GM12878 (cell line): Measurements from ENCODE around the gene PCSK6. TPM values are rescaled to one million over a fixed set of nuclear protein-coding genes. Genes with fewer than 3 reads are reported as not detected.

Experiments used
- ATAC-seq: fragments of 200-7000 bp; cut with Tn5 transposase; 3 replicates; pipeline ENCODE4 v1.9.1; 2020; ENCODE audit warnings: mild to moderate bottlenecking, moderate library complexity
- BruUV-seq: library from RNA; stranded (reverse); fragments of 400-500 nt; replicated peaks from 2 replicates; lab custom pipeline; 2021; lab: Mats Ljungman, UMichigan
- CTCF ChIA-PET: fragments of 300-600 bp; sonication (Branson Sonifier 250); formaldehyde crosslinking; extraction: SDS; loops from one replicate; lab custom pipeline; 2021; ENCODE audit warnings: inconsistent platforms; lab: Yijun Ruan, JAX
- POLR2A ChIA-PET: fragments of 350-600 bp; formaldehyde crosslinking; extraction: SDS; loops from one replicate; lab custom pipeline; 2021; ENCODE audit warnings: inconsistent platforms; lab: Charles Lee
- RAD21 ChIA-PET: fragments of 300-600 bp; sonication (Branson Sonifier 250); formaldehyde crosslinking; loops from one replicate; lab custom pipeline; 2023; ENCODE audit warnings: antibody characterized with exemption; ENCODE audit not compliant: unreplicated experiment; lab: Charles Lee
- SMC1A ChIA-PET: fragments of 300-600 bp; sonication (Branson Sonifier 250); formaldehyde crosslinking; loops from one replicate; lab custom pipeline; 2023; ENCODE audit not compliant: unreplicated experiment, uncharacterized antibody; lab: Charles Lee
- DNase-seq: peaks from one replicate; pipeline ENCODE4 v3.0.0-alpha.2; 2011; ENCODE audit warnings: low read depth, low spot score
- FAIRE-seq: peaks from 3 replicates; lab custom pipeline; 2011; peaks lifted over from hg19 to GRCh38; lab: Jason Lieb, UNC
- H2AFZ ChIP-seq: 2 replicates; pipeline ENCODE4 v1.6.0; 2011; ENCODE audit warnings: low read depth, low read length, control low read depth; ENCODE audit not compliant: control insufficient read depth
- H3K27ac ChIP-seq: 2 replicates; pipeline ENCODE4 v1.5.1; 2011; ENCODE audit warnings: control low read depth; ENCODE audit not compliant: control insufficient read depth, insufficient read depth
- H3K27me3 ChIP-seq, 2 experiments: replicated peaks in 1 of 2; 2 replicates each; pipeline versions ENCODE4 v1.6.0 to v1.6.1; 2011; ENCODE audit warnings: low read length in 1 of 2; ENCODE audit not compliant: control insufficient read depth in 2 of 2, insufficient read depth in 2 of 2
- H3K36me3 ChIP-seq, 2 experiments: 2 replicates each; pipeline ENCODE4 v1.5.1; 2011; ENCODE audit warnings: low read length in 1 of 2; ENCODE audit not compliant: control insufficient read depth in 2 of 2, insufficient read depth in 2 of 2
- H3K4me1 ChIP-seq: 2 replicates; pipeline ENCODE4 v1.6.1; 2011; ENCODE audit warnings: mild to moderate bottlenecking, low read length, moderate library complexity, mixed read lengths; ENCODE audit not compliant: control insufficient read depth, insufficient read depth
- H3K4me2 ChIP-seq: 2 replicates; pipeline ENCODE4 v1.6.0; 2011; ENCODE audit warnings: control low read depth; ENCODE audit not compliant: control insufficient read depth, insufficient read depth
- H3K4me3 ChIP-seq: fragments of 200-600 bp; sonication (generic); 2 replicates; pipeline ENCODE4 v1.5.1; 2016
- H3K79me2 ChIP-seq: 2 replicates; pipeline ENCODE4 v1.6.0; 2011; ENCODE audit warnings: low read length; ENCODE audit not compliant: control insufficient read depth, insufficient read depth
- H3K9ac ChIP-seq: 2 replicates; pipeline ENCODE4 v1.8.0; 2011; ENCODE audit warnings: low read length, control low read depth, mixed read lengths; ENCODE audit not compliant: control insufficient read depth, insufficient read depth
- H3K9me3 ChIP-seq: replicated peaks from 3 replicates; pipeline ENCODE4 v1.5.1; 2011; ENCODE audit warnings: mild to moderate bottlenecking, low read length; ENCODE audit not compliant: control insufficient read depth, insufficient read depth
- H4K20me1 ChIP-seq: 2 replicates; pipeline ENCODE4 v1.6.0; 2011; ENCODE audit not compliant: control insufficient read depth, insufficient read depth
- BCL11A ChIP-seq: IDR thresholded peaks from 2 replicates; pipeline ENCODE4 v1.6.1; 2011; ENCODE audit warnings: low read depth, low read length
- IRF4 ChIP-seq: IDR thresholded peaks from 2 replicates; pipeline ENCODE4 v1.6.1; 2011; ENCODE audit warnings: low read depth, low read length
- SRF ChIP-seq, 2 experiments: IDR thresholded peaks; 2 replicates each; pipeline ENCODE4 v1.6.1; 2011; ENCODE audit warnings: low read depth in 2 of 2, low read length in 2 of 2, mild to moderate bottlenecking in 1 of 2, moderate library complexity in 1 of 2
- SUZ12 ChIP-seq: fragments of 200-600 bp; sonication (generic); IDR thresholded peaks from one replicate; pipeline ENCODE4 v1.6.1; 2018; ENCODE audit warnings: antibody characterized with exemption, mild to moderate bottlenecking; ENCODE audit not compliant: unreplicated experiment
- TAF1 ChIP-seq: IDR thresholded peaks from 2 replicates; pipeline ENCODE4 v1.6.1; 2011; ENCODE audit warnings: mild to moderate bottlenecking, low read depth, low read length, borderline replicate concordance
- YBX1 ChIP-seq: fragments of 450-650 bp; IDR thresholded peaks from 2 replicates; pipeline ENCODE4 v1.6.1; 2016; ENCODE audit warnings: antibody characterized with exemption
- ZNF207 ChIP-seq: fragments of 450-650 bp; IDR thresholded peaks from 2 replicates; pipeline ENCODE4 v1.6.1; 2014; ENCODE audit warnings: antibody characterized with exemption, mild to moderate bottlenecking, borderline replicate concordance
- WGBS: methylation state at CpG from one replicate; pipeline ENCODE4 v1.1.6; 2016; ENCODE audit warnings: low lambda C conversion rate; ENCODE audit not compliant: insufficient replicate concordance, insufficient coverage; ENCODE audit errors: missing lambda C conversion rate; 5-methylcytosine and 5-hydroxymethylcytosine counted together
- in situ Hi-C: fragments of 300-500 bp; cut with MboI; formaldehyde crosslinking; loops from 9 replicates; pipeline ENCODE4 v1.14.3; 2018; ENCODE audit warnings: mixed read lengths
- intact Hi-C: fragments of 100-400 bp; cut with micrococcal nuclease; formaldehyde crosslinking; loops from one replicate; pipeline ENCODE4 v1.14.2; 2022; ENCODE audit not compliant: unreplicated experiment
- polyA plus RNA-seq, 11 experiments: library from polyadenylated mRNA; depleted of rRNA in 4 of 11; unstranded in 6 of 11; stranded (reverse) in 5 of 11; fragments of >200 nt; fragmentation: Nextera tagmentation in 4 of 11; fragmentation: Illumina TruSeq in 1 of 11; extraction: Ambion mirVana in 4 of 11; extraction: Trizol in 1 of 11; gene quantifications; 1 replicate in 1 of 11; 2 replicates in 10 of 11; pipeline versions ENCODE4 v1.2.1 to v1.2.3, GENCODE V29; 2011 to 2016; ENCODE audit warnings: inconsistent platforms in 2 of 11, missing spikeins in 2 of 11, low read depth in 1 of 11
- total RNA-seq, 4 experiments: library from RNA; depleted of rRNA in 3 of 4; stranded (reverse); fragments of >200 nt in 3 of 4; fragmentation: Illumina TruSeq in 1 of 4; extraction: Trizol in 1 of 4; gene quantifications; 2 replicates each; pipeline versions ENCODE4 v1.2.1 to v1.2.3, GENCODE V29; 2013 to 2021
- TF ChIP-seq, protein P1 (sequence below): fragments of 450-650 bp; formaldehyde crosslinking; IDR thresholded peaks from 2 replicates; pipeline ENCODE4 v1.4.0; 2020; ENCODE audit warnings: mild to moderate bottlenecking, moderate library complexity
- TF ChIP-seq, protein P2 (sequence below): IDR thresholded peaks from 2 replicates; pipeline ENCODE4 v1.6.1; 2011; ENCODE audit warnings: low read depth, low read length, improper control_type of control experiment, borderline replicate concordance

Gene PCSK6
- total and polyA plus RNA-seq, 10 of the 15 experiments (the other 5 are each of a cell fraction or from before 2014, with no cell fraction given), result 0.19 to 0.67 (median 0.25) TPM; not detected in 4

DNA sequence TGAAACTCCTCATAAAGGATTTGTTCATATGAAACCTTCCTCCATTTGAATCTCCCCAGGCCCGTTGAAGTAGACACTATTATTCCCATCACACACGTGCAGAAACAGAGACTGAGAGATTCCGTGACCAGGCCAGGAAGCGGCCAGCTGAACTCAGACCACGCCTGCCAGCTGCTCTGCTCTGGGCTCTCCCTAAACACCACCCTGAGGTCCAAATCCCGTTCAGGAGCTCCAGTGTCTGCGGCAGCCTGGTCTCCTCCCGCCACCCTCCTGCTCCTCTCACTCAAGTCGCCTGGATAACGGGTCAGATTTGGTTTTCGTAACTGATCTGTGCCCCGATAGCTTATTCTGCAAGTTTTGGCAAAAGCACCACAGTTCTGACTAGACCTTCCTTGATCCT is 140.9 kb downstream of the PCSK6 start:
- ChIA-PET CTCF (no interaction called here), SMC1A (no interaction called here), POLR2A (no interaction called here)

DNA sequence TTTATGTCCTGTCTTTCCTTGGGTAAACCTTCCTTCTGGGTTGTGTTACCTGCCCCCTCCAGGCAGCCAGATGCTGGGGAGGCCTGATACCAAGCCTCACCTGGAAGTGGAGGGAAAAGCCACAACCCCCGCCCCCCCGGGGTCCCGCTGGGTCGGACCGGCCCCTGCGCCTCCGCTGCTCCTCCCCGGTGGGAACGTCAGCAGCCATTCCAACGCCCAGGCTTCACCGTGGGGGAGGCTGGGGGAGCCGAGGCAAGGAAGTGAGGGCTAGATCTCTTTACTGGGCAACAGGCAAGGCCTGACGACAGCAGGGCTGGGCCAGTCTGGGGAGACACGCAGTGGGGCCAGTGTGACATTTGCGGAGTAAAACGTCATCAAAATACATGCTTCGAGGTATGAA is 141.5 kb downstream of the PCSK6 start:
- H3K36me3 ChIP-seq, result no peaks in the 10 kb centered on the region
- SMC1A ChIA-PET, result no interaction called here
- in situ Hi-C loops (no loop called here), intact Hi-C loops (no loop called here)
- POLR2A ChIA-PET, result no interaction called here
- DNase-seq (no peak), FAIRE-seq (no peak), ATAC-seq (no peak)
- WGBS, result 56% methylated on average over 16 of the region's 17 CpGs
- H3K4me2 ChIP-seq, result no peak overlapping the region
- H3K79me2 ChIP-seq, result no peaks in the 10 kb centered on the region
- no TSS peak for BruUV-seq
- H3K9me3 ChIP-seq, result no peaks in the 10 kb centered on the region
- no peak for TF ChIP-seq ZNF207
- TF ChIP-seq, protein P1, sequence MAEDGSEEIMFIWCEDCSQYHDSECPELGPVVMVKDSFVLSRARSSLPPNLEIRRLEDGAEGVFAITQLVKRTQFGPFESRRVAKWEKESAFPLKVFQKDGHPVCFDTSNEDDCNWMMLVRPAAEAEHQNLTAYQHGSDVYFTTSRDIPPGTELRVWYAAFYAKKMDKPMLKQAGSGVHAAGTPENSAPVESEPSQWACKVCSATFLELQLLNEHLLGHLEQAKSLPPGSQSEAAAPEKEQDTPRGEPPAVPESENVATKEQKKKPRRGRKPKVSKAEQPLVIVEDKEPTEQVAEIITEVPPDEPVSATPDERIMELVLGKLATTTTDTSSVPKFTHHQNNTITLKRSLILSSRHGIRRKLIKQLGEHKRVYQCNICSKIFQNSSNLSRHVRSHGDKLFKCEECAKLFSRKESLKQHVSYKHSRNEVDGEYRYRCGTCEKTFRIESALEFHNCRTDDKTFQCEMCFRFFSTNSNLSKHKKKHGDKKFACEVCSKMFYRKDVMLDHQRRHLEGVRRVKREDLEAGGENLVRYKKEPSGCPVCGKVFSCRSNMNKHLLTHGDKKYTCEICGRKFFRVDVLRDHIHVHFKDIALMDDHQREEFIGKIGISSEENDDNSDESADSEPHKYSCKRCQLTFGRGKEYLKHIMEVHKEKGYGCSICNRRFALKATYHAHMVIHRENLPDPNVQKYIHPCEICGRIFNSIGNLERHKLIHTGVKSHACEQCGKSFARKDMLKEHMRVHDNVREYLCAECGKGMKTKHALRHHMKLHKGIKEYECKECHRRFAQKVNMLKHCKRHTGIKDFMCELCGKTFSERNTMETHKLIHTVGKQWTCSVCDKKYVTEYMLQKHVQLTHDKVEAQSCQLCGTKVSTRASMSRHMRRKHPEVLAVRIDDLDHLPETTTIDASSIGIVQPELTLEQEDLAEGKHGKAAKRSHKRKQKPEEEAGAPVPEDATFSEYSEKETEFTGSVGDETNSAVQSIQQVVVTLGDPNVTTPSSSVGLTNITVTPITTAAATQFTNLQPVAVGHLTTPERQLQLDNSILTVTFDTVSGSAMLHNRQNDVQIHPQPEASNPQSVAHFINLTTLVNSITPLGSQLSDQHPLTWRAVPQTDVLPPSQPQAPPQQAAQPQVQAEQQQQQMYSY (CRISPR knock-in tag), result no peak
- TF ChIP-seq, protein P2, sequence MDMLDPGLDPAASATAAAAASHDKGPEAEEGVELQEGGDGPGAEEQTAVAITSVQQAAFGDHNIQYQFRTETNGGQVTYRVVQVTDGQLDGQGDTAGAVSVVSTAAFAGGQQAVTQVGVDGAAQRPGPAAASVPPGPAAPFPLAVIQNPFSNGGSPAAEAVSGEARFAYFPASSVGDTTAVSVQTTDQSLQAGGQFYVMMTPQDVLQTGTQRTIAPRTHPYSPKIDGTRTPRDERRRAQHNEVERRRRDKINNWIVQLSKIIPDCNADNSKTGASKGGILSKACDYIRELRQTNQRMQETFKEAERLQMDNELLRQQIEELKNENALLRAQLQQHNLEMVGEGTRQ, result no peak
- H3K9ac ChIP-seq, result no peak overlapping the region
- no peak overlapping the region for H2AFZ ChIP-seq
- no peaks in the 10 kb centered on the region for H3K4me1 ChIP-seq
- H3K4me3 ChIP-seq, result no peak overlapping the region
- CTCF ChIA-PET, result no interaction called here
- H3K27me3 ChIP-seq, result no peaks in the 10 kb centered on the region
- RAD21 ChIA-PET, result no interaction called here
- no peaks in the 10 kb centered on the region for H4K20me1 ChIP-seq
- H3K27ac ChIP-seq, result no peak overlapping the region

More for the DNA sequence above, 140.9 kb downstream of the PCSK6 start:
- Histone ChIP-seq H3K9ac (no peak overlapping the region), H3K36me3 (no peaks in the 10 kb centered on the region), H3K27me3 (no peaks in the 10 kb centered on the region), H3K4me1 (no peaks in the 10 kb centered on the region), H3K9me3 (no peaks in the 10 kb centered on the region), H3K79me2 (no peaks in the 10 kb centered on the region), H3K4me2 (no peak overlapping the region), H2AFZ (no peak overlapping the region), H3K27ac (no peak overlapping the region), H3K4me3 (no peak overlapping the region), H4K20me1 (no peaks in the 10 kb centered on the region)
- RAD21 ChIA-PET, result no interaction called here
- BruUV-seq, result no TSS peak
- in situ Hi-C loops, result no loop called here
- FAIRE-seq, result no peak
- intact Hi-C loops, result no loop called here
- ATAC-seq, result no peak
- no peak for DNase-seq
- TF ChIP-seq BCL11A, result no peak
- no peak for TF ChIP-seq SRF (IDR thresholded peaks at IDR 0.05; ENCODE audit: low read depth in 2 of 2, low read length in 2 of 2)
- TF ChIP-seq IRF4, result no peak
- no peak for TF ChIP-seq SUZ12
- no peak for TF ChIP-seq YBX1
- no peak for TF ChIP-seq TAF1
- 32% methylated on average over 12 of the region's 12 CpGs for WGBS
